Measurements from ENCODE around the gene CTNND2. TPM values are rescaled to one million over a fixed set of nuclear protein-coding genes. Genes with fewer than 3 reads are reported as not detected.

Gene CTNND2
- polyA plus RNA-seq, 1 donor from 2014 or later = 67.0 TPM

DNA sequence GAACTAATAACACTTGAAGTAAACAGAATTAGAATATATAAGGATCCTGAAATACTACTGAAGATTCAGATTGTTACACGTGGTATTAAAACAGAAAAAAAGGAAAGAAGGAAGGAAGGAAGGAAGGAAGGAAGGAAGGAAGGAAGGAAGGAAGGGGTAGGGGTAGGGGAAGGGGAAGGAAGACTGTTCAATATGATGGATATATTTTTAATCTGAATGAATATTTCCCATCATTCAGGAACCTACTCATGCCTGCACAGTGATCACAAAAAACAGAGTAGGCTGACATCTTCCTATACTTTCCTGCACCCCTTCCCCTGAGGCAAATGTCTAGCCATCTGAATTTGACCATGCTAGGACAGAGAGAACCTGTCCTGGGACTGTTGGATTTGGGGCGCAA is 133.9 kb downstream of the CTNND2 start:
- Histone ChIP-seq H3K9ac (ENCODE audit: low read length) (no peak overlapping the region), H3K4me3 (ENCODE audit: low read length) (no peak overlapping the region), H3K79me2 (replicated peaks; ENCODE audit: insufficient read depth, low read length) (peaks cover 9% of the 10 kb centered on the region), H3K27me3 (ENCODE audit: insufficient read depth, low read depth, low read length) (no peaks in the 10 kb centered on the region), H3K36me3 (ENCODE audit: insufficient read depth, low read length) (no peaks in the 10 kb centered on the region), H3K9me2 (ENCODE audit: insufficient read depth, low read length) (no peaks in the 10 kb centered on the region), H3K9me3 (ENCODE audit: low read length) (no peaks in the 10 kb centered on the region), H4K20me1 (ENCODE audit: insufficient read depth) (no peaks in the 10 kb centered on the region), H2AFZ (ENCODE audit: low read depth, low read length) (no peak overlapping the region), H3K4me2 (ENCODE audit: low read length) (no peak overlapping the region), H3F3A (ENCODE audit: insufficient read depth, low read length, poor library complexity, severe bottlenecking) (no peaks in the 10 kb centered on the region), H3K27ac (ENCODE audit: low read length) (no peak overlapping the region)
- TF ChIP-seq MXI1 (conservative IDR thresholded peaks at IDR 0.05; ENCODE audit: poor library complexity, severe bottlenecking) (no peak), POLR2AphosphoS5 (IDR thresholded peaks at IDR 0.05) (no peak), TAF1 (IDR thresholded peaks at IDR 0.05; ENCODE audit: low read depth) (no peak), EP300 (conservative IDR thresholded peaks at IDR 0.05; ENCODE audit: poor library complexity, severe bottlenecking) (no peak), SMC3 (conservative IDR thresholded peaks at IDR 0.05; ENCODE audit: poor library complexity) (no peak), EZH2 (IDR thresholded peaks at IDR 0.05; ENCODE audit: borderline replicate concordance, insufficient read depth, low read length, poor library complexity, severe bottlenecking) (no peak), RAD21 (conservative IDR thresholded peaks at IDR 0.05) (no peak)
- TF ChIP-seq, protein P1, sequence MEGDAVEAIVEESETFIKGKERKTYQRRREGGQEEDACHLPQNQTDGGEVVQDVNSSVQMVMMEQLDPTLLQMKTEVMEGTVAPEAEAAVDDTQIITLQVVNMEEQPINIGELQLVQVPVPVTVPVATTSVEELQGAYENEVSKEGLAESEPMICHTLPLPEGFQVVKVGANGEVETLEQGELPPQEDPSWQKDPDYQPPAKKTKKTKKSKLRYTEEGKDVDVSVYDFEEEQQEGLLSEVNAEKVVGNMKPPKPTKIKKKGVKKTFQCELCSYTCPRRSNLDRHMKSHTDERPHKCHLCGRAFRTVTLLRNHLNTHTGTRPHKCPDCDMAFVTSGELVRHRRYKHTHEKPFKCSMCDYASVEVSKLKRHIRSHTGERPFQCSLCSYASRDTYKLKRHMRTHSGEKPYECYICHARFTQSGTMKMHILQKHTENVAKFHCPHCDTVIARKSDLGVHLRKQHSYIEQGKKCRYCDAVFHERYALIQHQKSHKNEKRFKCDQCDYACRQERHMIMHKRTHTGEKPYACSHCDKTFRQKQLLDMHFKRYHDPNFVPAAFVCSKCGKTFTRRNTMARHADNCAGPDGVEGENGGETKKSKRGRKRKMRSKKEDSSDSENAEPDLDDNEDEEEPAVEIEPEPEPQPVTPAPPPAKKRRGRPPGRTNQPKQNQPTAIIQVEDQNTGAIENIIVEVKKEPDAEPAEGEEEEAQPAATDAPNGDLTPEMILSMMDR (IDR thresholded peaks at IDR 0.05; ENCODE audit: poor library complexity, severe bottlenecking) = no peak
- TF ChIP-seq, protein P2, sequence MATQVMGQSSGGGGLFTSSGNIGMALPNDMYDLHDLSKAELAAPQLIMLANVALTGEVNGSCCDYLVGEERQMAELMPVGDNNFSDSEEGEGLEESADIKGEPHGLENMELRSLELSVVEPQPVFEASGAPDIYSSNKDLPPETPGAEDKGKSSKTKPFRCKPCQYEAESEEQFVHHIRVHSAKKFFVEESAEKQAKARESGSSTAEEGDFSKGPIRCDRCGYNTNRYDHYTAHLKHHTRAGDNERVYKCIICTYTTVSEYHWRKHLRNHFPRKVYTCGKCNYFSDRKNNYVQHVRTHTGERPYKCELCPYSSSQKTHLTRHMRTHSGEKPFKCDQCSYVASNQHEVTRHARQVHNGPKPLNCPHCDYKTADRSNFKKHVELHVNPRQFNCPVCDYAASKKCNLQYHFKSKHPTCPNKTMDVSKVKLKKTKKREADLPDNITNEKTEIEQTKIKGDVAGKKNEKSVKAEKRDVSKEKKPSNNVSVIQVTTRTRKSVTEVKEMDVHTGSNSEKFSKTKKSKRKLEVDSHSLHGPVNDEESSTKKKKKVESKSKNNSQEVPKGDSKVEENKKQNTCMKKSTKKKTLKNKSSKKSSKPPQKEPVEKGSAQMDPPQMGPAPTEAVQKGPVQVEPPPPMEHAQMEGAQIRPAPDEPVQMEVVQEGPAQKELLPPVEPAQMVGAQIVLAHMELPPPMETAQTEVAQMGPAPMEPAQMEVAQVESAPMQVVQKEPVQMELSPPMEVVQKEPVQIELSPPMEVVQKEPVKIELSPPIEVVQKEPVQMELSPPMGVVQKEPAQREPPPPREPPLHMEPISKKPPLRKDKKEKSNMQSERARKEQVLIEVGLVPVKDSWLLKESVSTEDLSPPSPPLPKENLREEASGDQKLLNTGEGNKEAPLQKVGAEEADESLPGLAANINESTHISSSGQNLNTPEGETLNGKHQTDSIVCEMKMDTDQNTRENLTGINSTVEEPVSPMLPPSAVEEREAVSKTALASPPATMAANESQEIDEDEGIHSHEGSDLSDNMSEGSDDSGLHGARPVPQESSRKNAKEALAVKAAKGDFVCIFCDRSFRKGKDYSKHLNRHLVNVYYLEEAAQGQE (IDR thresholded peaks at IDR 0.05; ENCODE audit: borderline replicate concordance) = no peak

DNA sequence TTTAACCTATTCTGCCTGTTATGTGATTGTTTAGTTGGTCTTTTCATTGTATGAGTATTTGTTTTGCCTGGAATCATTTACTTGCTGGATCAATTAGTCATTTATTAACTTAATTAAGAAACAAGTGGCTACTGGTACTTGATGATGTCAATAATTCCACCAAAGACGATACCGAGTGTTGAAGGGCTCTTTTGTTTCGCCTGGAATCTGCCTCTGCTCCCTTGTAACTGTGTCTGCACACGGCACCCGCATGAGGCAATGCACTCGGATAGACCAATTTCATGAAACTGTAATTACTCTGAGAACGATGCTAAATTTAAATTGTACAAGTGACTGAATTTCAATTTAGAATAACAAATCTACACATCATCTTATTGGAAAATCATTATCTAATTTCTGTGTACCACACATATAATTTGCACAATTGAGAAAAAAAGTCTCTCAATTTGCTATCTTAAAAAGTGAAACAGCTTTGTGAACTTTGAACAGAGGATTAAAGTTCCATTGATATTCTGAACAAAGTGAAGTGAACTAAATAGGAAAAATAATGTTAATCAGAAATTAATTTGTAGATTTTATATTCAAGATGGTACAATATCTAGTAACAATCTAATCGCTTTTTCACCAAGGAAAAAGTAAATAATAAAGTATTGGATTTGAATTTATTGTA is 143.2 kb downstream of the CTNND2 start:
- peaks cover 7% of the 10 kb centered on the region for H3K79me2 ChIP-seq (replicated peaks; ENCODE audit: insufficient read depth, low read length)
- no peak overlapping the region for H3K4me3 ChIP-seq (ENCODE audit: low read length)

More for the DNA sequence above, 143.2 kb downstream of the CTNND2 start:
- H3K4me2 ChIP-seq (ENCODE audit: low read length) = no peak overlapping the region
- no peaks in the 10 kb centered on the region for H3K9me2 ChIP-seq (ENCODE audit: insufficient read depth, low read length)
- H3K27ac ChIP-seq (ENCODE audit: low read length) = no peak overlapping the region
- H3F3A ChIP-seq (ENCODE audit: insufficient read depth, low read length, poor library complexity, severe bottlenecking) = no peaks in the 10 kb centered on the region
- no peaks in the 10 kb centered on the region for H3K36me3 ChIP-seq (ENCODE audit: insufficient read depth, low read length)
- no peaks in the 10 kb centered on the region for H3K27me3 ChIP-seq (ENCODE audit: insufficient read depth, low read depth, low read length)
- TF ChIP-seq POLR2AphosphoS5 (IDR thresholded peaks at IDR 0.05) (no peak), MXI1 (conservative IDR thresholded peaks at IDR 0.05; ENCODE audit: poor library complexity, severe bottlenecking) (no peak), EP300 (conservative IDR thresholded peaks at IDR 0.05; ENCODE audit: poor library complexity, severe bottlenecking) (no peak), TAF1 (IDR thresholded peaks at IDR 0.05; ENCODE audit: low read depth) (no peak)
- TF ChIP-seq, protein P1 (IDR thresholded peaks at IDR 0.05; ENCODE audit: poor library complexity, severe bottlenecking) = no peak
- TF ChIP-seq, protein P2 (IDR thresholded peaks at IDR 0.05; ENCODE audit: borderline replicate concordance) = no peak
- no peak overlapping the region for H2AFZ ChIP-seq (ENCODE audit: low read depth, low read length)
- no peak overlapping the region for H3K9ac ChIP-seq (ENCODE audit: low read length)
- no peaks in the 10 kb centered on the region for H3K9me3 ChIP-seq (ENCODE audit: low read length)
- no peaks in the 10 kb centered on the region for H4K20me1 ChIP-seq (ENCODE audit: insufficient read depth)
